AG04449 (cell line): ENCODE results near the gene C19orf38.

Experiments
- CTCF ChIA-PET: fragments of 350-600 bp; formaldehyde crosslinking; extraction: SDS; loops from one replicate; lab custom pipeline; 2021; ENCODE audit warnings: antibody characterized with exemption; lab: Yijun Ruan, JAX
- POLR2A ChIA-PET: fragments of 400-600, 350-600 bp; formaldehyde crosslinking; extraction: SDS; loops from one replicate; lab custom pipeline; 2020; ENCODE audit warnings: antibody characterized with exemption, inconsistent platforms; lab: Yijun Ruan, JAX
- DNase-seq: peaks from one replicate; pipeline ENCODE4 v3.0.0-alpha.2; 2010; ENCODE audit warnings: low read depth, low spot score
- H3K4me3 ChIP-seq: 2 replicates; pipeline ENCODE4 v1.5.1; 2011; ENCODE audit warnings: low read depth, mild to moderate bottlenecking, control low read depth, low read length
- TF ChIP-seq, protein P1 (sequence below): IDR thresholded peaks from one replicate; pipeline ENCODE4 v1.5.1; 2011; ENCODE audit warnings: mild to moderate bottlenecking, moderate library complexity, low read length, control low read depth, inconsistent platforms; ENCODE audit not compliant: insufficient read depth; ENCODE audit errors: missing control alignments

The C19orf38 gene

DNA sequence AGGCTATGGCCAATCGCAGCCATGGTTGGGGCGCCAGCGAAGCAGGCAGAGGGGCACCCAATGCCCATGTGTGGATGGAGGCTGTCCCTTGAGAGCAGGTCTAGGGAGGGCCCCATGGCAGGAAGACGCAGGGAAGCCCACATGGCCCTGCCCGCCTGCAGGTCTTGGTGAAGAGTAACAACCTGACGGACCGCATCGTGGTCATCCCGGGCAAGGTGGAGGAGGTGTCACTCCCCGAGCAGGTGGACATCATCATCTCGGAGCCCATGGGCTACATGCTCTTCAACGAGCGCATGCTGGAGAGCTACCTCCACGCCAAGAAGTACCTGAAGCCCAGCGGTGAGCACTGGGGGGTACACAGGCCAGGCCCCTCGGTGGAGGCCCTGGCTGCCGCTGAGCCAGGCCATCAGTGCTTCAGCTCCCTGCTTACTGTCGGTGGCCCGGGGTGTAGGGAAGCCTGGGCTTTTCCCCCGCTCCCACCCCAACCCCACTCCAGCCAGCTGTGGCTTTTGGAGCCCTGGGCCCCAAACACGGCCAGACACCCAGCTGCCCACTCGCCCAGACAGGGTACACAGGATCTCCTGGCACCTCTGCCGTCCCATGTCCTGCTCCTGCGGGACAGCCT is 65.6 kb downstream of the C19orf38 start:
- CTCF ChIA-PET, result interaction anchor here (1.0 to 2.4 kb wide), 4 partner anchors 16 to 43 kb away, joined by 3 to 13 read pairs (median 6); no protein-coding TSS in a partner anchor
- DNase-seq, result no peak

DNA sequence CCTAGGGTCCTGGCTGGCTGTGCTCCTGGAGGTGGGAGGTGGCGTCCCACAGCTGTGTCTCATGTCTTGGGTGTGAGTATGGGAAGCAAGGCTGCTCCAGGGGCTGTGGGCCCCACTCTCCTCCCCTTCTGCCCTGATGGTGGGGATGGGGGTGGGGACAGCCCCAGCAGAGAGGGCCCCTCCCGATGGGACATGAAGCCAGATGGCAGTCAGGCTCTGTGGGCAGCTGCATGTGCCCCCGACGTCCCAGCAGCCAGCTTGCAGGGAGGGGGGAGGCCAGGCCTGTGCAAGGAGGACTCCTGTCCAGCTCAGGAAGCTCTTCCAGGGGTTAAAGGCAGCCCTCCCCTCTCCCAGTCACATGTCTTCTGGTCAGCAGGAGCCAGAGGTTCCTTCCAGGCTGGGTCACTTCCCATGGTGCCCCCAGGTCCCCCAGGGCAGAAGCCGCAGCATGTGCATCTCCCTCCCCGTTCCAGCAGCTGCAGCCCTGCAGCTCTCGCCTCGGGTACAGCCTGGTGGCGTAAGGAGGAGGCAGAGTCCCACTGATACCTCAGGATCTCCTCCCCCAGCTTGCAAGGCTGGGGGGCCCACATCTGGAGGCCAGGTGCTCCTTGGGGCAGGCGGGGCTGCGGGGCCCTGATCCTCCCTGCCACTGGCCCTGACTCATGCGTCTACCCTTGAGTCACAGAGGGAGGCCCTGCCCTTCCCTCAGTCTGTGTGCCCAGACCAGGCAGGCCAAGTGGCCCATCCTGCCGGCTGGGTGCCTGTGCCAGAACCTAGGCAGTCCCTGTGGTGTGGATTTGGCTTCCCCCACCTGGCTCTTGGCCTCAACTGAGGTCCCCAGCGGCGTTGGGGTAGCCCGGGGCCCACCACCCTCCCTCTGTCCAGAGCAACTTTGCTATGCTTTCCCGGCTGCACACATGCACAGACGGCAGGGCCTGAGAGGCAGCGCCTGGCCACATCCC is 67.2 kb downstream of the C19orf38 start:
- TF ChIP-seq, protein P1, sequence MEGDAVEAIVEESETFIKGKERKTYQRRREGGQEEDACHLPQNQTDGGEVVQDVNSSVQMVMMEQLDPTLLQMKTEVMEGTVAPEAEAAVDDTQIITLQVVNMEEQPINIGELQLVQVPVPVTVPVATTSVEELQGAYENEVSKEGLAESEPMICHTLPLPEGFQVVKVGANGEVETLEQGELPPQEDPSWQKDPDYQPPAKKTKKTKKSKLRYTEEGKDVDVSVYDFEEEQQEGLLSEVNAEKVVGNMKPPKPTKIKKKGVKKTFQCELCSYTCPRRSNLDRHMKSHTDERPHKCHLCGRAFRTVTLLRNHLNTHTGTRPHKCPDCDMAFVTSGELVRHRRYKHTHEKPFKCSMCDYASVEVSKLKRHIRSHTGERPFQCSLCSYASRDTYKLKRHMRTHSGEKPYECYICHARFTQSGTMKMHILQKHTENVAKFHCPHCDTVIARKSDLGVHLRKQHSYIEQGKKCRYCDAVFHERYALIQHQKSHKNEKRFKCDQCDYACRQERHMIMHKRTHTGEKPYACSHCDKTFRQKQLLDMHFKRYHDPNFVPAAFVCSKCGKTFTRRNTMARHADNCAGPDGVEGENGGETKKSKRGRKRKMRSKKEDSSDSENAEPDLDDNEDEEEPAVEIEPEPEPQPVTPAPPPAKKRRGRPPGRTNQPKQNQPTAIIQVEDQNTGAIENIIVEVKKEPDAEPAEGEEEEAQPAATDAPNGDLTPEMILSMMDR, result peak; percentile 44
- H3K4me3 ChIP-seq, result no peak overlapping the region
- POLR2A ChIA-PET, result interaction anchor here (1.3 kb wide), 1 partner anchor 12 kb away, joined by 3 read pairs; no protein-coding TSS in a partner anchor
- DNase-seq, result peak; percentile 23
- CTCF ChIA-PET, result interaction anchor here (0.6 to 3.8 kb wide), 9 partner anchors 10 to 214 kb away, joined by 3 to 13 read pairs (median 4); partner anchors contain the start of gene QTRT1

More for the DNA sequence above, 65.6 kb downstream of the C19orf38 start:
- no peak overlapping the region for H3K4me3 ChIP-seq
- POLR2A ChIA-PET, result interaction anchor here (1.3 kb wide), 1 partner anchor 14 kb away, joined by 3 read pairs; no protein-coding TSS in a partner anchor
- TF ChIP-seq, protein P1, result no peak

DNA sequence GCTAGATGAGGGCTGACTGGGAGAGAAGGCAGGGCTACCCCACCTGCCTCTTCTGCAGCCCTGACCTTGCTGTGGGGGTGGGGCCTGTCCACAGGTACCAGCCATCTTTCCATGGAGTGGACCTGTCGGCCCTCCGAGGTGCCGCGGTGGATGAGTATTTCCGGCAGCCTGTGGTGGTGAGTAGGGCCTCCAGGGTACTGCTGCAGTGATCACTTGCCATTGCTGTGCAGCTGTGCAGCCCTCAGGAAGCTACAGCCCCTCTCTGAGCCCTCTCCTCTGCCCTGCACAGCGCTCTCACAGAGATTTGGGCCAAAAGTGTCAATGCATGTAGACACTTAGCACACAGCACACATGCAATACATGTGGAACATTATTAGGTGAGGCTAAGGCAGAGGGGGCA is 68.4 kb downstream of the C19orf38 start:
- H3K4me3 ChIP-seq, result no peak overlapping the region
- POLR2A ChIA-PET, result no interaction called here
- TF ChIP-seq, protein P1, result no peak
- CTCF ChIA-PET, result interaction anchor here (0.9 to 3.8 kb wide), 5 partner anchors 19 to 119 kb away, joined by 3 to 13 read pairs (median 8); no protein-coding TSS in a partner anchor
- DNase-seq, result no peak

DNA sequence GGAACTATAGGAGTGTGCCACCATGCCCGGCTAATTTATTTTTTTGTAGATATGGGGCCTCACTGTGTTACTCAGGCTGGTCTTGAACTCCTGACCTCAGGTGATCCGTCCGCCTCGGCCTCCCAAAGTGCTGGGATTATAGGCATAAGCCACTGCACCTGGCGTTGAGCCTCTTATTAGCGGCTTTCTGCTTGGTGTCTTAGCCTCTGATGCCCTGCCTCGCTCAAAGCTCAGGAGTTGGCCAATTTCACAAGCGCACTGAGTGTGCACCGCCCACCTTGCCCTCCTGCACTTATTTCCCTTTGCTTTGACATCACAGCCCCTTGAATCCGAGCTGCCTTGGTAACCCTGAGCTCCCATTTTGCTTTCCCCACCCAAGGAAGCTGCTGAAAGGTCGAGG is 70.1 kb downstream of the C19orf38 start:
- POLR2A ChIA-PET, result interaction anchor here (0.6 kb wide), 1 partner anchor 22 kb away, joined by 3 read pairs; no protein-coding TSS in a partner anchor
- no peak for DNase-seq
- CTCF ChIA-PET, result interaction anchor here (1.5 to 3.8 kb wide), 4 partner anchors 17 to 54 kb away, joined by 3 to 13 read pairs (median 6); no protein-coding TSS in a partner anchor

More for the DNA sequence above, 70.1 kb downstream of the C19orf38 start:
- TF ChIP-seq, protein P1, result no peak
- H3K4me3 ChIP-seq, result no peak overlapping the region
